ENCODE data around the gene SNRK. TPM values are rescaled to one million over a fixed set of nuclear protein-coding genes. Genes with fewer than 3 reads are reported as not detected.

The SNRK gene
- total RNA-seq, 1 experiment from 2014 or later: 25.4 TPM

DNA sequence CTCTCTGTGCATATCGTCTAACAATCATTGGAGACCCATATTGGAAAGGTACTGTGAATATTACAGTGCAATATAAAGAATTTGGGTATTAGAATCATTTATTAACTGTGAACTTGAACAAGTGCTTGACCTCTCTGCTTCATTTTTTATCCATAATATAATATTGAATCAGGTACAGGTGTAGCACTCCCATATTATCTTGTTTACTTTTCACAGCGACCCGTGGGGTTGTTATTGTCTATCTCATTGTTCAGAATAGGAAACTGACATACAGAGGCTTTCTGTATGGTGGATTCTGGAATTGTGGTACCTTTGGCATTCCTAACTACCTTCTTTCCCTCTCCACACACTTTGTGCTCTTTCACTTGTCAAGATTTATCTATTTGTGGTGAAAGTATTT is 17.8 kb downstream of the SNRK start:
- no peak overlapping the region for H3K27ac Mint-ChIP-seq (ENCODE audit: unreplicated experiment)
- no peaks in the 10 kb centered on the region for H3K9me3 ChIP-seq
- H3K4me3 Mint-ChIP-seq (ENCODE audit: unreplicated experiment): no peak overlapping the region
- H3K27me3 ChIP-seq (replicated peaks; ENCODE audit: control insufficient read depth, insufficient read depth, low read length): no peaks in the 10 kb centered on the region
- no peak for DNase-seq
- TF ChIP-seq, protein P1, sequence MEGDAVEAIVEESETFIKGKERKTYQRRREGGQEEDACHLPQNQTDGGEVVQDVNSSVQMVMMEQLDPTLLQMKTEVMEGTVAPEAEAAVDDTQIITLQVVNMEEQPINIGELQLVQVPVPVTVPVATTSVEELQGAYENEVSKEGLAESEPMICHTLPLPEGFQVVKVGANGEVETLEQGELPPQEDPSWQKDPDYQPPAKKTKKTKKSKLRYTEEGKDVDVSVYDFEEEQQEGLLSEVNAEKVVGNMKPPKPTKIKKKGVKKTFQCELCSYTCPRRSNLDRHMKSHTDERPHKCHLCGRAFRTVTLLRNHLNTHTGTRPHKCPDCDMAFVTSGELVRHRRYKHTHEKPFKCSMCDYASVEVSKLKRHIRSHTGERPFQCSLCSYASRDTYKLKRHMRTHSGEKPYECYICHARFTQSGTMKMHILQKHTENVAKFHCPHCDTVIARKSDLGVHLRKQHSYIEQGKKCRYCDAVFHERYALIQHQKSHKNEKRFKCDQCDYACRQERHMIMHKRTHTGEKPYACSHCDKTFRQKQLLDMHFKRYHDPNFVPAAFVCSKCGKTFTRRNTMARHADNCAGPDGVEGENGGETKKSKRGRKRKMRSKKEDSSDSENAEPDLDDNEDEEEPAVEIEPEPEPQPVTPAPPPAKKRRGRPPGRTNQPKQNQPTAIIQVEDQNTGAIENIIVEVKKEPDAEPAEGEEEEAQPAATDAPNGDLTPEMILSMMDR (IDR thresholded peaks at IDR 0.05; ENCODE audit: insufficient read depth in 1 of 2, low read depth in 1 of 2, low read length in 1 of 2, severe bottlenecking in 1 of 2, unreplicated experiment in 1 of 2): no peak
- POLR2A ChIA-PET: no interaction called here
- intact Hi-C loops (cut with micrococcal nuclease; ENCODE audit: unreplicated experiment): no loop called here
- CTCF ChIA-PET: no interaction called here
- no peaks in the 10 kb centered on the region for H3K4me1 ChIP-seq
- no peaks in the 10 kb centered on the region for H3K27me3 Mint-ChIP-seq (ENCODE audit: insufficient read depth, unreplicated experiment)
- H3K4me1 Mint-ChIP-seq (ENCODE audit: low read depth, unreplicated experiment): no peaks in the 10 kb centered on the region
- no peak overlapping the region for H3K4me3 ChIP-seq (ENCODE audit: low read depth, low read length)
- H3K36me3 ChIP-seq (ENCODE audit: control insufficient read depth, insufficient read depth, low read length): no peaks in the 10 kb centered on the region
- no TSS peak for BruUV-seq (replicated peaks)
- H3K36me3 Mint-ChIP-seq (ENCODE audit: insufficient read depth, unreplicated experiment): peaks cover 51% of the 10 kb centered on the region
- H3K9me3 Mint-ChIP-seq (ENCODE audit: unreplicated experiment): no peaks in the 10 kb centered on the region

DNA sequence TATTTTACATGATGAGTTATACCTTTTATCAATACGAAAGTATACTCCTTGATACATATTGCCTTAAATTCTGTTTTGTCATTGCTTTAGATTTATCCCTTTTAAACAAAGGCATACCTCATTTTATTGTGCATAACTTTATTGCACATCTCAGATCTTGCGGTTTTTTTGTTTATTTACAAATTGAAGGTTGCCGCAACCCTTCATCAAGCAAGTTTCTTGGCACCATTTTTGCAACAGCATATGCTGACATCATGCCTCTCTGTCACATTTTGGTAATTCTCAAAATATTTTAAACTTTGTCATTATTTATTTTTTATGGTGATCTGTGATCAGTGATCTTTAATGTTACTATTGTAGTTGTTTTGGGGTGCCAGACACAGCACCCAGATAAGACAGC is 20.9 kb downstream of the SNRK start:
- CTCF ChIA-PET: no interaction called here
- H3K9me3 ChIP-seq: no peaks in the 10 kb centered on the region
- BruUV-seq (replicated peaks): no TSS peak
- Mint-ChIP-seq H3K36me3 (ENCODE audit: insufficient read depth, unreplicated experiment) (peaks cover 64% of the 10 kb centered on the region), H3K27me3 (ENCODE audit: insufficient read depth, unreplicated experiment) (no peaks in the 10 kb centered on the region), H3K27ac (ENCODE audit: unreplicated experiment) (peak overlapping the region; percentile 22), H3K9me3 (ENCODE audit: unreplicated experiment) (no peaks in the 10 kb centered on the region), H3K4me1 (ENCODE audit: low read depth, unreplicated experiment) (no peaks in the 10 kb centered on the region), H3K4me3 (ENCODE audit: unreplicated experiment) (no peak overlapping the region)
- POLR2A ChIA-PET: no interaction called here
- H3K4me3 ChIP-seq (ENCODE audit: low read depth, low read length): no peak overlapping the region
- no peaks in the 10 kb centered on the region for H3K36me3 ChIP-seq (ENCODE audit: control insufficient read depth, insufficient read depth, low read length)
- intact Hi-C loops (cut with micrococcal nuclease; ENCODE audit: unreplicated experiment): no loop called here
- DNase-seq: no peak
- H3K27me3 ChIP-seq (replicated peaks; ENCODE audit: control insufficient read depth, insufficient read depth, low read length): no peaks in the 10 kb centered on the region
- TF ChIP-seq, protein P1 (IDR thresholded peaks at IDR 0.05; ENCODE audit: insufficient read depth in 1 of 2, low read depth in 1 of 2, low read length in 1 of 2, severe bottlenecking in 1 of 2, unreplicated experiment in 1 of 2): no peak
- H3K4me1 ChIP-seq: no peaks in the 10 kb centered on the region

DNA sequence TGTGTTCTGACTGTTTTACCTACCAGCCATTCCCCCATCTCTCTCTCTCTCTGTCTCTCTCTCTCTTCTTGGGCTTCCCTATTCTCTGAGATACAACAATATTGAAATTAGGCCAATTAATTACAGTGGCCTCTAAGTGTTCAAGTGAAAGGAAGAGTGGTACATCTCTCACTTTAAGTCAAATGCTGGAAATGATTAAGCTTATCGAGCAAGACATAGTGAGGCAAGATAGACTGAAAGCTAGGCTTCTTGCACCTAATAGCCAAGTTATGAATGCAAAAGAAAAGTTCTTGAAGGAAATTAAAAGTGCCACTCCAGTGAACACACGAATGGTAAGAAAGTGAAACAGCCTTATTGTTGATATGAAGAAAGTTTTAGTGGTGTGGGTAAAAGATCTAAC is 21.3 kb downstream of the SNRK start:
- no peaks in the 10 kb centered on the region for H3K36me3 ChIP-seq (ENCODE audit: control insufficient read depth, insufficient read depth, low read length)
- H3K4me3 ChIP-seq (ENCODE audit: low read depth, low read length): no peak overlapping the region
- TF ChIP-seq, protein P1 (IDR thresholded peaks at IDR 0.05; ENCODE audit: insufficient read depth in 1 of 2, low read depth in 1 of 2, low read length in 1 of 2, severe bottlenecking in 1 of 2, unreplicated experiment in 1 of 2): no peak
- peaks cover 63% of the 10 kb centered on the region for H3K36me3 Mint-ChIP-seq (ENCODE audit: insufficient read depth, unreplicated experiment)
- intact Hi-C loops (cut with micrococcal nuclease; ENCODE audit: unreplicated experiment): no loop called here
- no peaks in the 10 kb centered on the region for H3K27me3 ChIP-seq (replicated peaks; ENCODE audit: control insufficient read depth, insufficient read depth, low read length)
- H3K9me3 Mint-ChIP-seq (ENCODE audit: unreplicated experiment): no peaks in the 10 kb centered on the region
- no peaks in the 10 kb centered on the region for H3K4me1 ChIP-seq
- ChIA-PET CTCF (no interaction called here), POLR2A (no interaction called here)
- H3K4me3 Mint-ChIP-seq (ENCODE audit: unreplicated experiment): no peak overlapping the region
- BruUV-seq (replicated peaks): no TSS peak
- H3K9me3 ChIP-seq: no peaks in the 10 kb centered on the region
- no peaks in the 10 kb centered on the region for H3K27me3 Mint-ChIP-seq (ENCODE audit: insufficient read depth, unreplicated experiment)
- no peaks in the 10 kb centered on the region for H3K4me1 Mint-ChIP-seq (ENCODE audit: low read depth, unreplicated experiment)
- DNase-seq: no peak
- peak overlapping the region; percentile 22 for H3K27ac Mint-ChIP-seq (ENCODE audit: unreplicated experiment)

Measured in Caco-2 (cell line).